ENCODE measurements around the gene CYYR1. TPM values are rescaled to one million over a fixed set of nuclear protein-coding genes. Genes with fewer than 3 reads are reported as not detected.

CYYR1 gene
- 1.4 TPM for polyA plus RNA-seq (2013, experiment 1 of 2; ENCODE audit: insufficient read length)
- polyA plus RNA-seq (2013, experiment 2 of 2; ENCODE audit: insufficient read length) = 1.8 TPM

DNA sequence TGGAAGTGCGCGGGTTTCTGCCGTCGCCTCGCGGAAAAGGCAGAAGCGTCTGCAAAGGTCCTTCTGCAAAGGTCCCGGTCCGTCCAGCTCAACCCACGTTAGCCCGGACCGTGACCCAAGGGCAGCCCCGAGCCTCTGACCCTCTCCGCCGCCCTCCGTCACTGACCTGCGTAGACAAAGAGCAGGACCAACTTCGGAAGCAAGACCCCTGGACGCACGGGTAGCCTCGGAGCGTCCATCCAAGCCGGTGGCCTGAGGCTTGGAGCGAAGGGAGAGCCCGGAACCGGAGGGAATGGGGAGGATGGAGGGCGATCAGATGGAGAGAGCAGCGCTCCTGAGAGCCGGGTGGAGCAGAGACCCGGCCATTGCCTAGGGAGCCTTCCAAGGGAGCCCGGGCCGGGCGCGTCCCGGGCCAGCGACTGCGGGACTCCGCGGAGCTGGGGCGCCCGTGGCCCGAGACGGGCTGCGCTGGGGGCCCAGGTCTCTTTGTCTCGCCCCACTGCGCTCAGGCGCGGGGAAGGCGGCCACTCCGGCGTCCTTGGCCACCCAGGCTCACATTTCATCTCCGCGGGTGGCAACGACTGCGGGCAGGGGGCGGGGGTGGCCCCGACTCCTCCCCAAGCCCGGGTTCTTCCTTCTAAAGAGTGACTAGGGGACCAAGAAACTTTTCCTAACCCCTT is at the start of gene CYYR1:
CYYR1 (minus strand) TSS at position 585 of the 680 bp plus-strand sequence; CDS start at position 239, 346 bp downstream.
- peak; percentile 45 for DNase-seq

DNA sequence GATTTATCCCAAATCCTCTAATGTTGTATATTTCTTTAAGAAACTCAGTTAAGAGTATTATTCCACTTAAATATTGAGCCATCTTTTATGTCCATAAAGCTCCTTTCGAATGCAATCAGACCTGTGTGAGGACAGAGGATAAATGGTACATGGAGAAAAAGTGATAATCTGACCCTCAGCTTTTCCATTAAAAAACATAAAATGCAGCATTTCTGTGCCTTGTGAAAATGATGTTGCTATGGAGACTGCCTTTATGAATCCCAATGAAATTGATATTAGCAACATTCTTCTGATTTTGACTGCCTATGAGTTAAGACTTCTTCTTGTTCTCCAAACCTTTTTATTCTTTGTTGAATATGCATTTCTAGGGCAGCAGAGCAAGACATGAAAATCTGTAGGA is 44.1 kb upstream of the CYYR1 start:
- DNase-seq = no peak

DNA sequence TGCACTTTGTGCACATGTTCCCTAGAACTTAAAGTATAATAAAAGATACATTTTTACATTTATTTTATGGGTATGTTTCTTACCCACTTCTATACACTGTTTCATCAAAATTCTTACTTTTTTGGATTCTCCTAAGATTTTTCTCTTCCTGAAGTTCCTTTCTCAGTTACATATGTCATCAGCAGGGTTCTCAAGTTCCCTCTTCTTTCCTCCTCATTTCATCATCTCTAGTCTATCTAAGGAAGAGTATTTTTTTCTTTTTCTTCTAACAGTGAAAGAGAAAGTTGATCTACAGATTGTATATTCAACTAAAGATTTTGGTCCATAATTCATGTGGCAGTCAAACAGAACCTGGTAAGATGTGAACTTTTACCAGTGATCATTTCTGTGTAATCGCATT is 41.2 kb upstream of the CYYR1 start:
- DNase-seq = peak; percentile 13

DNA sequence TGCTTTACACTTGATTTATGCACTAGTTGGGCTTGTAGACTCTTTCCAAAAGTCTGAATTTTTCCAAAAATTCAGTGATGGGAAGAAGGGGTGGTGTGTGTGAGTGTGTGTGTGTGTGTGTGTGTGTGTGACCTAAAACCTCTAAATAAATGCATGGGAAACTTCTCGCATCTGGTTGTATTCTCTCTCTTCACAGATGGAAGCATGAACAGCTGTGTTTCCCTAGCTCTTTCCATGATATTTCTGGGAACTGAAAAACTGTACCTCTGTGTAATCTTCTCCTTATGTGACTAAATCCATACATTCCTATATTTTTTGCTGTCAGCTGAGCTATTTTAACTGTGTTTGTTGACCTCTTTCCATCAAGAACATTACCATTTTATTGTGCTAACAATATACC is 26.2 kb upstream of the CYYR1 start:
- DNase-seq = no peak

DNA sequence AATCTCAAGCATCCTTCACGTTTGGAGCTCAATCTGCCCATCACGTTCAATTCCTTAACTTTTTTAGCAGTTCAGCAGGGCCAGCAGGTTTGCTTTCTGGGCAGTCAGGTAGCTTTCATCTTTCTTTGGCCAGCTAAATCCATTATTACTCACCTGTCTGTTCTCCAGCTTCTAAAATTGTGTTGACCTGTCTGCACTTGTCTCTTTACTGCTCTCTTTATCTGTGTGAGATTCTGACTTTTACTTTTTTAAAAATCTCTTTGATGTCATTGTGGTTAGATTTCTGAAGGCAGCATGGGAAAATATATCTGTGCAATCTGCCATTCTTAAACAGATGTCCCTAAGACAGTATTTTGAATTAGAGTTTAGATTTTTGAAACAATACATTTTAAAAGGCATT is 24.9 kb upstream of the CYYR1 start:
- no peak for DNase-seq

DNA sequence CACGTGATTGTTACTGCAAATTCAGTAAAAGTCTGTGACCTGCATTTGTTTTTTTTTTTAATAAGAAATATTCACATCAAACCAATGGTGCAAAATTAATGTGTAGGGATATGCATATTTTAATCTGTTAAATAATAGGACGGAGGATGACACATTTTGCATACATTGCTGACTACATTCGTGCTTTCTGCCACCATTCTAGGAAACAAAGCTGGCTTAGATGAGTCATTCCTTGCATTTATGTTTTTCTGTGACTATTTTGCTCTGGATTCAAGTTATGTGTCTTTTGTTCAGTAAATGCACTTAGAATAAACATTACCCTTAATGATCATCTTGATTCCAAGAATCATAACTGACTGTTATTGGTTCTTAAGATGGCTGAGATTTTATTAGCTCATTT is 23.9 kb upstream of the CYYR1 start:
- peak; percentile 54 for DNase-seq

DNA sequence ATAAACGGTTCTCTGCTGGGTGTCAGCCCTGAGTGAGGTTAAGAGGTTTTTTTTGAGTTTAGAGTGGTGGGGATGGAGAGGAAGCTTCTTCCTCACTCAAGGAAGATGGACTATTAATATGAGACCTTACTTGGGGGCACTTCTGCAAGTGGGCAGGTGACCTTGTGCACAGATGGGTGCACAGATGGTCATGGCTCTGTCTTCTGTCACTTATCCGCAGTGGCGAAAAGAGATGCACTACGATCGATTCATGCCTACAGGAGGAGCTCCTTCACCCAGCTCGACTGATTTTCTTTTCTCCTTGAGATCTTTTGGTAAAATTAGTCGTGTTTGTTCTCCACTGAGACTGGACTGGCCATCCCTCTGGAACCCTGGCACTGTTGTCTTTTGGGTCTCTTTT is 22.9 kb upstream of the CYYR1 start:
- DNase-seq = no peak

DNA sequence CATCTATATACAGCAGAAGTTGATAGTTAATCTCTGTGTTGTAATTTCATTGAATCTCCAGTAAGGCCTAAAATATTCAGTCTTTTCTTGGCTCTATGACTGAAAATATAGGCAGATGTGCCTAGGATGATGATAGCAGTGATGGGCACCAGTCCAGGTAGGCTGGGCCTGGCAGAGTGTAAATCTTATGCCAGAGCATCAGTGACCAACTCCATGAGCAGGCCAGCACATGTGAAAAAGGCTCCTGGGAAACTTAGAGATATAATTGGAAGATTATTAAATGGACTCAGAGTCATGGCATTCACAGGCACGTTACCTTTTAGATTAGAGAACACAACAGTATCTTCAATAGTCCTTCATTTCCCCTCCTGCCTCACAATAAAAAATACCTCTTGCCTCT is 20.7 kb upstream of the CYYR1 start:
- DNase-seq = no peak

DNA sequence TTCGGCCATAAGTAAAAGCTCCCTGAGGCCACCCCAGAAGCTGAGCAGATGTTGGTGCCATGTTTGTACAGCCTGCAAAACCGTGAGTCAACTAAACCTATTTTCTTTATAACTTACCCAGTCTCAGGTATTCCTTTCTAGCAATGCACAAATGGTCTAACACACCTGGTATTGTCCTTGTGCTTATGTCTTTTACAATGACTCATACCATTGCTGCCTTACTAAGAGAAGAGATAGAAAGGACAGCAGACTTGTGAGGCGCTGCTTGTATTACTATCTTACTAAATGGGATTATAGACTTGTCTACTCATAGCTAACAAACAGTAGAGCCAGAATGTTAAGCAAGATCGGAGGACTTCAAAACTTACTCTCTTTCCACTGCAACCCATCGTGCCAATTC is 18.5 kb upstream of the CYYR1 start:
- DNase-seq = no peak

DNA sequence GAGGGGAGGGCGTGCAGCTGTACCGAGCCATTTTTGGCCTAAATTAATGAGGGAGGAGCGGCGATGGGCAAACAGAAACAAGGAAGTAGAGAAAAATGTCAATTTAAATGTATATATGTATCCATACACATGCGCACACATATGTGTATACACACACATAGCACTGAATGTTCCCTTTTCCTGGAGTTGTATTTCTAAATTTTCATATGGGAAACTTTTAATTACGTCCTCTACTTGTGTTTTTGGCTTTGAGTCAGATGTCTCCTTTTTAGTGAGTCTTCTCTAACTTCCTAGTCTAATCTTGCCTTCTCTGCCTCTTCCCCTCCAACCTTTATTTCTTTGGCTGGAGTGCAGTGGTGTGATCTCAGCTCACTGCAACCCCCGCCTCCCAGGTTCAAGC is 15.4 kb upstream of the CYYR1 start:
- DNase-seq = no peak

DNA sequence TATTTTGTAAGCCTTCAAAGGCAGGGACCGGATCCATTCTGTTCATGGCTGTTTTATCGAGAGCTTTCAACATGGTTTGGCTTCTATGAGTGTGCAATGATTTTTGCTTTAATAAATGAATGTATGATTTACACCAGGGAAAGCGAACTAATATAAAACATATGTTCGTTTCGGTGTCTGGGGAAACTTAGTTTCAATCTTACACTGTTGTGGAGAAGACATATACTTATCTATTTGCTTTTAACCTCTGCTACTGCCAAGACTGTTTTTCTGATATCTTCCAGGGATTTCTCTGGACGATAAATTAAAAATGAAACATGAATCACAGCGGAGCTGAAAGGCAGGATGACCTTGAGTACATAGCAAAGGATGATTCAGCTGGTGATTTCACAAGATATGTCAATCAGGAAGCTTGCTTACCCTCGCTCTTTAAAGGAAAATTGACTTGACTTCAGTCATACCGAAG is 14.7 kb upstream of the CYYR1 start:
- peak; percentile 76 for DNase-seq

DNA sequence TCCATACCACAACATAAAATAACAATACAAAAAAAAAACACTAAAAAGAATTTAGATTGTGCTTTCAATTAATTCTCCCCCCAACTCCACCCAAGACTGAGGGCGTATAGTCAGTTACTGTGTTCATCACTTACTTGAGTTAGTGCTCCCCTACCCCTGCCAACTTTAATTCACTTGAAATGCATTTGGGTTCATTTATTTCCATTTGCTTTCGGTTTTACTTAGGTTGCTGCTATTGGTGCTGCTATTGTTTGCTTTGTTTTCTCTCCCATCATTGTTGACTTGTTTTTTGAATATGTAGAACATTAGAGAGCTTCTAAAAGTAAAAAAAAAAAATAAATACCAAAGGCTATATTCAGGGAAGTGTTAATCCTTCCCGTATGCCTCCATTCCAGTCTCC is 10.7 kb upstream of the CYYR1 start:
- no peak for DNase-seq

DNA sequence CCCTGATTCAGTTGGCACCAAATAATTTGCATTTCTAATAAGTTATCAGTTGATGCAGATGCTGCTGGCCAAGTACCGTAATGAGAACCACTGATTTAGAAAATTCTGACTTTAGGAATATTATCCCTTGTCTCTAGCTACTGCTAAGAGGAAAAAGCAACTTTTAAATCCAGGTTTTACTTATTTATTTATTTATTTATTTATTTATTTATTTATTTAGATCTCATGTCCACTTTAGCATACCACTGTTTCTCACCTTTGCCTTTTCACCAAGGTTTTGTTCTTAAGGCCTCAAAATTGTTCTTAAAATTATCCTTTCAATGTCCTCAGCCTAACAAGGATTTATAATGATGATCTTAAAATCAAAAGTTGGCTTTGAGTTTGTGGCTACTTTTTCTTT is 8.7 kb upstream of the CYYR1 start:
- no peak for DNase-seq

DNA sequence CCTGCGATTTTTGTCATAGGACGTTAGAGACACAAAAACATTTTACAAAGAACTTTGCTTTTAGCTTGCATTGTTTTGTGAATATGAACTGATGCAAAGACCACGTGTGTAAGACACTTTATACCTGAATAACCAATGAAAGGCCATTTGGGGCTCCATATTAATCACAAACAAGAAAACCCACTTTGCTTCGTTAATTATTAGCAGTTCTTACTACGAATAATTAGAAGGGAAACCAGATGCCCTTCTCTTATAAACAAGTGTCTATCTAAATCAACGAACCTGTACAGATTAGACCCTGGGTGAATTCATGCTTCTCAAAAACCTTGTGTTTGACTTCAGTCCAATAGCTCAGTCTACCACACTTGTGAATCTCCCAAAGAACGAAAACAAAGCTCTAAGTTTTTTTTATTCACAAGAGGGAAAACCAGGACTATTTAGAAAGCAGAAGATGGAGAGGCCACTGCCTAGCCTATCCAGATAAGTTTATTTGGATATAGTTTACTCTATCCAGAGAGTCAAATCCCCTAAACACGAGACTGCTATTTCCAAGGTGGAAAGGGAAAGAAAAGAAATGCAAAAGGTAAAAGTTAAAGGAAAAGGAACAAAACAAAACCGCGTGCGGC is 897 bp downstream of the CYYR1 start:
- DNase-seq = no peak

DNA sequence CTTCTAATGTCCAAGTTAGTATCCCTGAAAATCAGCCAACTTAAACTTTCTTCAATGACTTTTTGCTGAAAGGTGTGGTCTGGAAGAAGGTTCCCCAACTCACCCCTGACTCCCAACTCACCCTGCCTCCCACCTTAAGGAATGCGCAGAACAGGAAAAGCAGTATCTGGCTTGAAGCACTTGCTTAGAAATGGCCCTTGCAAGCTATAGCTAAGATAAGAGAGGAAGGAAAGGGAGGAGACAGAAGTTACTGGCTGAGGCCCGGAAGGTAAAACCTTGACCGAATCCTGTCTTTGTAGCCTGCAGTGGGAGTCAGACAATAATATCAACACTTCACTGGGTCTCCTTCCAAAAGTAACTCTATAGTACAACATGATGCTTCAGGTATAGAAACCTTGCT is 2.9 kb downstream of the CYYR1 start:
- no peak for DNase-seq

DNA sequence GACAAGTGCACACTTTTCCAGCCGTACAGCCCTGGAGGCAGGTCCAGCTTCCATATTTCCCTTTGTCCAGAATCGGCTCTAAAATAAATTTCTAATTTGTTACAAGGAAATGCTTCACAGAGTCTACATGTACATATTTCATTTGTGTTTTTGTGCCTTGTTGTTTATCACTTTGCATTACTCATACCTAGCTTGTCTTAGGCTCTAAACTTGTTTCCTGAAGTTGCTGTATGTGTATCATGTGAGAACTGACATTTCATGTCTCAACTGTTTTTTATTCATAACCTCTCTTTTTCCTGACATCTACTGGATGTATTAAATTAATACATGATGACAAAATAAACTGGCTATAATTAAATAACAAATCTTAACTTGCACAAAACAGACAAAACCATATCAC is 7.5 kb downstream of the CYYR1 start:
- no peak for DNase-seq

DNA sequence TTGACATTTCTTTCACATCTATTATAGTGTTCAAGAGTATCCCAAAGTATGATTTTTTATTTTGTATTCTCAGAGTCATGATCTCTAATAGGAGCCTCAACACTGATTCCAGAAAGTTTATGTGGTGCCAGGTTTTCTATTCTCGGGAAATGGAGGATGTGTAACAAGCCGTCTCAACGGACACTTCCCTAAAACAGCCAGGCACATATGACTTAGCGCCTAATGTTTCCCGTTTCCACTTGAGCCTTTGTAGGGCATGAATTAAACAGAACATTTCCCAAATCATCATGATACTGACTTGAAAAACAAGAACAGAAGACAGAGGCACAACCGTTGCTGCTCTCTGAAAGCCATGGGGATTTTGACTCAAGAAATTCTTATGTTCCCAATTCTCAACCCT is 8.0 kb downstream of the CYYR1 start:
- no peak for DNase-seq

DNA sequence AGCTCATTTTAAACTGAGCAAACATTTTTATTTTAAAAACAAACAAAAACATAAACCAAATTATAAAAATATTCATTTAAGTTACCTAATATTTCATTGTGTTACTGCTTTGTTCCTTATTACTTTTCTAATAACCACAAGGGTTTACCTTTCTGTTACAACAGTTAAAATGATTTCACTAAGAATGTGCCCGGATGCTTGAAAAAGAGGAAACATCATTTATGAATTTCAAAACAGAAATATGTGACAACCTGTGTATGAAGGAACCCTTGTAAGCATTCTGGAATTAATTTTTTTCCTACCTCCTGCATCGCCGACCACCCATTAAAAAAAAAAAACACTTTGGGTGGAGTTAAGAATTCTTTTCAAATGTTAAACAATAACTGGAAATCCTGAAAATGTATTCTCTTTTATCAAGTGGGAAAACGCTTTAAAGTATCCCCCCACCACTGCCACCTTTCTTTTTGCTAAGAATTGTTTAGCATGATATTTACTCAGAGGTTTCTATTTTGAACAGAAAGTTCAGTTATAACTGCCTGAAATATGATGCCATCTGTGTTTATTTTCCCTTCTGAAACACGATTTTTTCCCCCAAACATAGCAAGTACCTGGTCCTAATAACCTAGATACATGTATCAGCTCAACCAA is 9.1 kb downstream of the CYYR1 start:
- DNase-seq = no peak

DNA sequence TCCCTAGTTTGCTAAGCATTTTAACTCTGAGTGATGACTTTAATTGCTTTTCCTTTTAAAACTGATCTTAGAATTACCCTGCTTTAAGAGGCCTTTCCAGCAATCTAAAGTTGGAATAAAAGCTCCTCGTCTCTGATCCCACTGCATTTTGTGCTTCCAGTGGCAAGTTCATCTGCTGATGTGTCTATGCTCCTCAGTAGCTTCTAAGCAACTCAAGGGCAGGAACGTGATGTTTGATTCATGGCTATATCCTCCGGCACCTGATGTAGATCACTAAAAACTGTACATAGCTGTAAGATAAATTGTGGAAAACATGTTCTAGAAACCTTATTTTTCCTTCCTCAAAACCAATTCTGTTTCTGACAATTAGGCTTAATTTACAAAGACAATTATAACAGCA is 12.5 kb downstream of the CYYR1 start:
- no peak for DNase-seq

DNA sequence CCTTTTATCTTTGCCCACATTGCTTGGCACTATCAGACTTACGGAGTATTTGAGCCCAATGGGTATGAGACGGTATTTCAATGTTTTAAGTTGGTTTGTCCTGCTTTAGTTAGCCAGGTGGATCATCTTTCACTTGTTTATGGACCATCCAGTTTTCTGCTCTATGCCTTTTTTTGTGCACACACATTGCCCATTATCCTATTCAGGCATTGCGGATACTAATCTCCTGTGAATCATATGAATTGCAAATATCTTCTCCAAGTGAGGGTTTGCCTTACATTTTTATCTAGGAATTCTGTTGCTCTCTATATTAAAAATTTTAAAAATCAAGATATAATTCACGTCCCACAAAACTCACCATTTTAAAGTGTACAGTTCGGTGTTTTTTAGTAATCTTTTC is 14.0 kb downstream of the CYYR1 start:
- DNase-seq = no peak

DNA sequence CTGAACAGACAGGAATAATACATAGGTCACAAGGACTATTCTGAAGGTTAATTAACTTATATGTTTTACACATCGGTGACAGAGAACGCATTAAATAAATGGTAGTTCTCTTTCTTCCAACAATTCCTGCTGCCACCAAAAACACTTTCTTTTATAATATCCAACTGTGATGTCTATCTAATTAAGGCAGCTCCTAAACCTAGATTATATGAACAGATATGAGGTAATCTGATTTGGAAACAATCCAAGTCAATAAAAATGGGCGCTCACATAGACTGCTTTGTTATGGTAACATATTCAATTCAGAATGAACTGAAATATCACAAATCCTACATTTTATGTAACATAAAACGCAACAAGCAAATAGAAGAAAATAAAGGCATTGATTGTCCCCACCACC is 16.0 kb downstream of the CYYR1 start:
- DNase-seq = no peak

DNA sequence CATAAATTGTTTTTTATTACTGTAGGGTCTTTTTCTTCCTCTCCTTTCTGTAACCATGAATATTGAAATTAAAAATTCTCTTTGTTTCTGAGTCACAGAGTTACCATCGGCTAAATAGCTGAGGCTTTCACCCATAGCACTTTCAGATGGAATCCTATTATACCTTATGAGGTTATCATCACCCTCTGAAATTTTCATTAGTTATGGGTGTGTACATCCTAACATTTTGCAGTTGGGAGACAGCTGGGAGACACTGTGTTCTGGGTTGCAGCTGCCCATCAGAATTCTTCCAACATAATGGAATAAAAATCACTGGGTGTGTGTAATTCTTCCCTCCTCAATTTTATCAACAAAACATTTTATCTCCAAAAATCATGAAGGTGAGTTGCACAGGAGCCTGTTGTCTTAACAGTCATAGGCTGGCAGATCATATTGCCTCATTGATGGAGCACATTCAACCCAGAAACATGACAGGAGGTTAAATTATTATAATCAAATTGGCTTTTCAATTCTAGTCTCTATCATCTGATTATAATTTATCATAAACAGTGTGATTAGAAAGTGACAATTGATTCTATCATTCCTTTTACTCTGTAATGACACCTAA is 17.4 kb downstream of the CYYR1 start:
- no peak for DNase-seq

DNA sequence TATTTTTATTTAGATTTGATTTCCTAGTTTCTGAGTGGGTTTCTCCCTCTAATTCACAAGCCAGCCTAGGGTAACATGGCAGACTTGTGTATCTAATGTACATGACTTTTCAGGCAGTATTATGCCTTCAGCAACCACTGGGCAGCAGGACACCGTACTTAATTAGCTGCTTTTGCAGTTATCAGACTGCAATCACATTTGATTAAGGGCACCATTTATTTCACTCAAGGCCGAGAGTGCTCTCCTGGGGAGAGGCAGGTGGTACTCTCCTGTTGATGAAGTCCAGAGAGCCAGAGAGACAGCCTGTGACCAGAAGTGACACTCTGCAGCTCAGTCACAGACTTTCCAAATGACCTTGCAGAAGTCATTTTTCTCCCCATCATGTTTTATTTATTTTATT is 18.7 kb downstream of the CYYR1 start:
- no peak for DNase-seq

DNA sequence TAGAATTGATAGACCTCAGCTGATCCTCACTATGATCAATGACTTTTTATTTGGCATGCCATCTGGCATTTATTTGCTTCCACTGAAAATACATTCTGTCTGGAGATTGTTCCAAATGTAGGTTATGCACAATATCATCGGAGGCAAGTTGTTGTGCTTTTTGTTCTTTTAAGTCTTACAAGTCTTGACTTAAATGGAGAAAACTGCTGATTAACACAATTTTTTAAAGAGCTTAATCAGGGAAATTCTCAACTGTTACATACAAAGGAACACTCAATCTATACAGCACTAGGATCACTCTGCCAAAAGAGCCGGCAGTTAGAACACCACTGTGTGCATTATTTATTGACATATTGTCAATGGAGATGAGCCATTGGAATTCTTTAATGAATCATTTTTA is 19.2 kb downstream of the CYYR1 start:
- no peak for DNase-seq

Data from fibroblast of skin of back (primary cell).